Thyroid gland (tissue), 4 donors: Measurements from ENCODE around the gene PRXL2A. TPM values are rescaled to one million over a fixed set of nuclear protein-coding genes. Genes with fewer than 3 reads are reported as not detected.

Experiments
- DNase-seq, 2 donors: peaks; one replicate each; pipeline ENCODE4 v3.0.0-alpha.2; 2019
- H3K27ac ChIP-seq, 3 donors: fragments of 200-600 bp; sonication (generic); 1 replicate in 2 of 3; 2 replicates in 1 of 3; pipeline ENCODE4 v1.5.1; 2016 to 2019; ENCODE audit warnings: mild to moderate bottlenecking in 1 of 3, moderate library complexity in 1 of 3
- H3K27me3 ChIP-seq: fragments of 200-600 bp; sonication (generic); one replicate; pipeline ENCODE4 v1.5.1; 2019
- H3K36me3 ChIP-seq, 2 donors: fragments of 200-600 bp; sonication (generic); one replicate each; pipeline ENCODE4 v1.5.1; 2016 to 2019
- H3K4me1 ChIP-seq, 2 donors: fragments of 200-600 bp; sonication (generic); one replicate each; pipeline ENCODE4 v1.5.1; 2017 to 2019
- H3K4me3 ChIP-seq, 3 donors: fragments of 200-600 bp; sonication (generic); replicated peaks in 1 of 3; 1 replicate in 2 of 3; 2 replicates in 1 of 3; pipeline ENCODE4 v1.5.1; 2016; ENCODE audit warnings: mild to moderate bottlenecking in 1 of 3
- H3K9me3 ChIP-seq: fragments of 200-600 bp; sonication (generic); one replicate; pipeline ENCODE4 v1.5.1; 2017
- POLR2A ChIP-seq, 2 donors: fragments of 450-650 bp; IDR thresholded peaks; one replicate each; pipeline ENCODE4 v1.6.1; 2017; ENCODE audit warnings: antibody characterized with exemption in 2 of 2, mild to moderate bottlenecking in 2 of 2, moderate library complexity in 1 of 2
- WGBS, 2 donors: methylation state at CpG; one replicate each; pipeline ENCODE4 v1.1.5; 2017; 5-methylcytosine and 5-hydroxymethylcytosine counted together
- intact Hi-C: fragments of 100-400 bp; cut with DNase I; formaldehyde crosslinking; loops from one replicate; pipeline ENCODE4 v1.15.1; 2023
- total RNA-seq, 4 donors: library from RNA; depleted of rRNA; stranded (reverse); fragments of >200 nt; gene quantifications; one replicate each; pipeline ENCODE4 v1.2.3, GENCODE V29; 2016
- TF ChIP-seq, protein P1 (sequence below), 6 experiments: fragments of 200-600 bp in 3 of 6; fragments of 450-650 bp in 3 of 6; sonication (generic) in 3 of 6; IDR thresholded peaks; one replicate each; pipeline ENCODE4 v1.5.1; 2016 to 2019; ENCODE audit warnings: antibody characterized with exemption in 6 of 6, mild to moderate bottlenecking in 2 of 6, inconsistent platforms in 1 of 6, moderate library complexity in 1 of 6

The PRXL2A gene
- total RNA-seq, 4 donors from 2014 or later: 68.2 to 93.3 (median 79.7) TPM

GRCh38 chr10:80405035-80405434 lies 3.3 kb upstream of the PRXL2A start:
- no peak for DNase-seq
- H3K36me3 ChIP-seq: no peaks in the 10 kb centered on the region
- H3K4me1 ChIP-seq: peaks cover 15 to 16% of the 10 kb centered on the region in 2 donors
- 94% methylated on average over 1 of the region's 1 CpG for WGBS, 2 donors
- intact Hi-C loops: no loop called here
- H3K4me3 ChIP-seq: no peak overlapping the region
- H3K27me3 ChIP-seq: no peaks in the 10 kb centered on the region
- H3K9me3 ChIP-seq: no peaks in the 10 kb centered on the region
- H3K27ac ChIP-seq: no peak overlapping the region
- no peak for TF ChIP-seq POLR2A (IDR thresholded peaks at IDR 0.05)
- TF ChIP-seq, protein P1, sequence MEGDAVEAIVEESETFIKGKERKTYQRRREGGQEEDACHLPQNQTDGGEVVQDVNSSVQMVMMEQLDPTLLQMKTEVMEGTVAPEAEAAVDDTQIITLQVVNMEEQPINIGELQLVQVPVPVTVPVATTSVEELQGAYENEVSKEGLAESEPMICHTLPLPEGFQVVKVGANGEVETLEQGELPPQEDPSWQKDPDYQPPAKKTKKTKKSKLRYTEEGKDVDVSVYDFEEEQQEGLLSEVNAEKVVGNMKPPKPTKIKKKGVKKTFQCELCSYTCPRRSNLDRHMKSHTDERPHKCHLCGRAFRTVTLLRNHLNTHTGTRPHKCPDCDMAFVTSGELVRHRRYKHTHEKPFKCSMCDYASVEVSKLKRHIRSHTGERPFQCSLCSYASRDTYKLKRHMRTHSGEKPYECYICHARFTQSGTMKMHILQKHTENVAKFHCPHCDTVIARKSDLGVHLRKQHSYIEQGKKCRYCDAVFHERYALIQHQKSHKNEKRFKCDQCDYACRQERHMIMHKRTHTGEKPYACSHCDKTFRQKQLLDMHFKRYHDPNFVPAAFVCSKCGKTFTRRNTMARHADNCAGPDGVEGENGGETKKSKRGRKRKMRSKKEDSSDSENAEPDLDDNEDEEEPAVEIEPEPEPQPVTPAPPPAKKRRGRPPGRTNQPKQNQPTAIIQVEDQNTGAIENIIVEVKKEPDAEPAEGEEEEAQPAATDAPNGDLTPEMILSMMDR (IDR thresholded peaks at IDR 0.05): no peak

- no peak for TF ChIP-seq POLR2A (IDR thresholded peaks at IDR 0.05)
- TF ChIP-seq, protein P1 (IDR thresholded peaks at IDR 0.05): no peak
- WGBS, 2 donors: 79 to 83% methylated on average over 4 of the region's 4 CpGs
- peak overlapping the region in 1 of 3 donors; percentile 15 for H3K27ac ChIP-seq
These were observed 2.7 kb upstream of the PRXL2A start for GRCh38 chr10:80405626-80406025.

DNA sequence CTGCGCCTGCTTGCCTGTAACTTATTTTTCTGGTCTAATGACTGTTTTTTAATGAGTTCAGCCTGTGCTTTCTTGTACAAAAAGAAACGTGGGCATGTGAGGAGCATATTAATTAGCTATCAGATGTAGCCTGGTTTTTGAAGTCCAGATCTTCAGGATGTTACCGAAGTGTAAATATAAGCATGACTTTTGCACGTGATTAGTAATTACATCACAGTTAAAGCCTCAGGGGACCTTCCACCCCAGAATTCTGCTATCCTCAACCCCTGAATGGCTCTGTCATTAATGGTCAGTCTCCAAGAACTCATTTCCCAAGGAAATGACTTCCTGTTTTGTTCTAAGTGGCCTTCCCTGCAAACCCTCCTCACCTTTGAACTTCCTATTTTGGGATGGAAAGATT lies 2.1 kb upstream of the PRXL2A start:
- H3K27ac ChIP-seq: peak overlapping the region in 1 of 3 donors; percentile 15
- H3K4me1 ChIP-seq: peaks cover 26 to 28% of the 10 kb centered on the region in 2 donors
- intact Hi-C loops: no loop called here
- WGBS, 2 donors: 60 to 74% methylated on average over 4 of the region's 4 CpGs
- H3K9me3 ChIP-seq: no peaks in the 10 kb centered on the region
- TF ChIP-seq POLR2A (IDR thresholded peaks at IDR 0.05): no peak
- TF ChIP-seq, protein P1 (IDR thresholded peaks at IDR 0.05): no peak
- H3K36me3 ChIP-seq: no peaks in the 10 kb centered on the region
- H3K4me3 ChIP-seq: no peak overlapping the region
- no peak for DNase-seq
- H3K27me3 ChIP-seq: no peaks in the 10 kb centered on the region

More at GRCh38 chr10:80405626-80406025, 2.7 kb upstream of the PRXL2A start:
- Histone ChIP-seq H3K27me3 (no peaks in the 10 kb centered on the region), H3K4me3 (no peak overlapping the region), H3K36me3 (no peaks in the 10 kb centered on the region), H3K9me3 (no peaks in the 10 kb centered on the region), H3K4me1 (peaks cover 21 to 22% of the 10 kb centered on the region in 2 donors)
- DNase-seq: no peak
- intact Hi-C loops: no loop called here

DNA sequence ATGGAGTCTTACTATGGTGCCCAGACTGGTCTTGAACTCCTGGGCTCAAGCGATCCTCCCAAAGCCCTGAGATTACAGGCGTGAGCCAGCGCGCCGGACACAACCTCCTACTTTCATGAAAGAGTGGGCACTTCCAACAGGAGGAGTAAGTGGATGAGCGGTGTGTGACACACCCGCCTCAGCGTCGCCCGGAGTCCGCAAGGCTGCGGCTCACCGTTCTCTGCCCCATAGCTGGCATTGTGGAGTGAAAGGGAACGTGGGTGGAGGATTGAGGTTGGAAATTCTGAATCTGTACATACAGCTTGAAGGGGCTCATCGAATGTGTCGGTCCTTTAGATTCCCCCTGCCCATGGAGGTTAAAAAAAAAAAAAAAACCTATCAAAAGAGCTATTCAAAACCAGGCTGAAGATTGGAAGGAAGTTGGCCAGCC lies 524 bp upstream of the PRXL2A start:
- peak; percentile 62 for DNase-seq
- intact Hi-C loops: no loop called here
- Histone ChIP-seq H3K4me1 (peaks cover 38 to 43% of the 10 kb centered on the region in 2 donors), H3K9me3 (no peaks in the 10 kb centered on the region), H3K27ac (peak overlapping the region; percentile 85 to 98 (median 93)), H3K4me3 (peak overlapping the region in 2 of 3 donors; percentile 66 to 86), H3K36me3 (no peaks in the 10 kb centered on the region), H3K27me3 (no peaks in the 10 kb centered on the region)
- 7 to 13% methylated on average over 16 of the region's 16 CpGs for WGBS, 2 donors
- TF ChIP-seq, protein P1 (IDR thresholded peaks at IDR 0.05): no peak
- no peak for TF ChIP-seq POLR2A (IDR thresholded peaks at IDR 0.05)

GRCh38 chr10:80409121-80409520 lies 770 bp downstream of the PRXL2A start:
- 35 to 39% methylated on average over 12 of the region's 12 CpGs for WGBS, 2 donors
- H3K4me1 ChIP-seq: peaks cover 51 to 56% of the 10 kb centered on the region in 2 donors
- H3K4me3 ChIP-seq: peak overlapping the region; percentile 66 to 86 (median 83)

More at GRCh38 chr10:80409121-80409520, 770 bp downstream of the PRXL2A start:
- H3K9me3 ChIP-seq: no peaks in the 10 kb centered on the region
- H3K36me3 ChIP-seq: no peaks in the 10 kb centered on the region
- peak in 1 of 2 donors; percentile 14 for DNase-seq
- peak overlapping the region; percentile 85 to 98 (median 93) for H3K27ac ChIP-seq
- H3K27me3 ChIP-seq: no peaks in the 10 kb centered on the region
- intact Hi-C loops: no loop called here
- TF ChIP-seq, protein P1 (IDR thresholded peaks at IDR 0.05): no peak
- no peak for TF ChIP-seq POLR2A (IDR thresholded peaks at IDR 0.05)
